GM12878 (cell line): ENCODE results near the gene ACVR1C. TPM values are rescaled to one million over a fixed set of nuclear protein-coding genes. Genes with fewer than 3 reads are reported as not detected.
A peak's percentile ranks its signal among the peaks of the same experiment; 100 is the strongest.

Experiments used
- ATAC-seq: fragments of 200-7000 bp; cut with Tn5 transposase; 3 replicates; pipeline ENCODE4 v1.9.1; 2020; ENCODE audit warnings: mild to moderate bottlenecking, moderate library complexity
- BruUV-seq: library from RNA; stranded (reverse); fragments of 400-500 nt; replicated peaks from 2 replicates; lab custom pipeline; 2021; lab: Mats Ljungman, UMichigan
- CTCF ChIA-PET: fragments of 300-600 bp; sonication (Branson Sonifier 250); formaldehyde crosslinking; extraction: SDS; loops from one replicate; lab custom pipeline; 2021; ENCODE audit warnings: inconsistent platforms; lab: Yijun Ruan, JAX
- POLR2A ChIA-PET: fragments of 350-600 bp; formaldehyde crosslinking; extraction: SDS; loops from one replicate; lab custom pipeline; 2021; ENCODE audit warnings: inconsistent platforms; lab: Charles Lee
- RAD21 ChIA-PET: fragments of 300-600 bp; sonication (Branson Sonifier 250); formaldehyde crosslinking; loops from one replicate; lab custom pipeline; 2023; ENCODE audit warnings: antibody characterized with exemption; ENCODE audit not compliant: unreplicated experiment; lab: Charles Lee
- SMC1A ChIA-PET: fragments of 300-600 bp; sonication (Branson Sonifier 250); formaldehyde crosslinking; loops from one replicate; lab custom pipeline; 2023; ENCODE audit not compliant: unreplicated experiment, uncharacterized antibody; lab: Charles Lee
- DNase-seq: peaks from one replicate; pipeline ENCODE4 v3.0.0-alpha.2; 2011; ENCODE audit warnings: low read depth, low spot score
- FAIRE-seq: peaks from 3 replicates; lab custom pipeline; 2011; peaks lifted over from hg19 to GRCh38; lab: Jason Lieb, UNC
- H2AFZ ChIP-seq: 2 replicates; pipeline ENCODE4 v1.6.0; 2011; ENCODE audit warnings: low read depth, low read length, control low read depth; ENCODE audit not compliant: control insufficient read depth
- H3K27ac ChIP-seq: 2 replicates; pipeline ENCODE4 v1.5.1; 2011; ENCODE audit warnings: control low read depth; ENCODE audit not compliant: control insufficient read depth, insufficient read depth
- H3K27me3 ChIP-seq, 2 experiments: replicated peaks in 1 of 2; 2 replicates each; pipeline versions ENCODE4 v1.6.0 to v1.6.1; 2011; ENCODE audit warnings: low read length in 1 of 2; ENCODE audit not compliant: control insufficient read depth in 2 of 2, insufficient read depth in 2 of 2
- H3K36me3 ChIP-seq, 2 experiments: 2 replicates each; pipeline ENCODE4 v1.5.1; 2011; ENCODE audit warnings: low read length in 1 of 2; ENCODE audit not compliant: control insufficient read depth in 2 of 2, insufficient read depth in 2 of 2
- H3K4me1 ChIP-seq: 2 replicates; pipeline ENCODE4 v1.6.1; 2011; ENCODE audit warnings: mild to moderate bottlenecking, low read length, moderate library complexity, mixed read lengths; ENCODE audit not compliant: control insufficient read depth, insufficient read depth
- H3K4me2 ChIP-seq: 2 replicates; pipeline ENCODE4 v1.6.0; 2011; ENCODE audit warnings: control low read depth; ENCODE audit not compliant: control insufficient read depth, insufficient read depth
- H3K4me3 ChIP-seq: fragments of 200-600 bp; sonication (generic); 2 replicates; pipeline ENCODE4 v1.5.1; 2016
- H3K79me2 ChIP-seq: 2 replicates; pipeline ENCODE4 v1.6.0; 2011; ENCODE audit warnings: low read length; ENCODE audit not compliant: control insufficient read depth, insufficient read depth
- H3K9ac ChIP-seq: 2 replicates; pipeline ENCODE4 v1.8.0; 2011; ENCODE audit warnings: low read length, control low read depth, mixed read lengths; ENCODE audit not compliant: control insufficient read depth, insufficient read depth
- H3K9me3 ChIP-seq: replicated peaks from 3 replicates; pipeline ENCODE4 v1.5.1; 2011; ENCODE audit warnings: mild to moderate bottlenecking, low read length; ENCODE audit not compliant: control insufficient read depth, insufficient read depth
- H4K20me1 ChIP-seq: 2 replicates; pipeline ENCODE4 v1.6.0; 2011; ENCODE audit not compliant: control insufficient read depth, insufficient read depth
- CHD2 ChIP-seq: IDR thresholded peaks from 2 replicates; pipeline ENCODE4 v1.6.1; 2011; ENCODE audit warnings: low read depth, low read length, improper control_type of control experiment, borderline replicate concordance
- CTCF ChIP-seq, 3 experiments: IDR thresholded peaks in 2 of 3; conservative IDR thresholded peaks in 1 of 3; 2 replicates each; pipeline ENCODE4 v1.5.1; 2011; ENCODE audit warnings: low read depth in 3 of 3, low read length in 3 of 3, mild to moderate bottlenecking in 3 of 3, control low read depth in 2 of 3, moderate library complexity in 2 of 3, inconsistent platforms in 1 of 3, mixed read lengths in 1 of 3; ENCODE audit not compliant: control insufficient read depth in 2 of 3, insufficient read depth in 1 of 3; ENCODE audit errors: extremely low read depth in 1 of 3
- GABPA ChIP-seq: IDR thresholded peaks from 2 replicates; pipeline ENCODE4 v1.6.1; 2014; ENCODE audit warnings: antibody characterized with exemption, low read depth, mild to moderate bottlenecking, inconsistent platforms
- IKZF1 ChIP-seq: fragments of 450-650 bp; conservative IDR thresholded peaks from 2 replicates; pipeline ENCODE4 v1.6.1; 2017; ENCODE audit warnings: antibody characterized with exemption, mild to moderate bottlenecking
- MEF2B ChIP-seq: fragments of 450-650 bp; IDR thresholded peaks from 2 replicates; pipeline ENCODE4 v1.6.1; 2018; ENCODE audit warnings: mild to moderate bottlenecking, moderate library complexity; ENCODE audit not compliant: partially characterized antibody, poor library complexity, severe bottlenecking
- PML ChIP-seq: IDR thresholded peaks from 2 replicates; pipeline ENCODE4 v1.6.1; 2012; ENCODE audit warnings: low read length, inconsistent platforms
- RAD21 ChIP-seq: IDR thresholded peaks from 2 replicates; pipeline ENCODE4 v1.6.1; 2011; ENCODE audit warnings: mild to moderate bottlenecking, low read depth, low read length, moderate library complexity; ENCODE audit not compliant: insufficient read depth
- RFX5 ChIP-seq: IDR thresholded peaks from 2 replicates; pipeline ENCODE4 v1.6.1; 2011; ENCODE audit warnings: low read depth, low read length, improper control_type of control experiment
- SMC3 ChIP-seq: IDR thresholded peaks from 2 replicates; pipeline ENCODE4 v1.6.1; 2011; ENCODE audit warnings: low read length, improper control_type of control experiment, borderline replicate concordance
- WGBS: methylation state at CpG from one replicate; pipeline ENCODE4 v1.1.6; 2016; ENCODE audit warnings: low lambda C conversion rate; ENCODE audit not compliant: insufficient replicate concordance, insufficient coverage; ENCODE audit errors: missing lambda C conversion rate; 5-methylcytosine and 5-hydroxymethylcytosine counted together
- in situ Hi-C: fragments of 300-500 bp; cut with MboI; formaldehyde crosslinking; loops from 9 replicates; pipeline ENCODE4 v1.14.3; 2018; ENCODE audit warnings: mixed read lengths
- intact Hi-C: fragments of 100-400 bp; cut with micrococcal nuclease; formaldehyde crosslinking; loops from one replicate; pipeline ENCODE4 v1.14.2; 2022; ENCODE audit not compliant: unreplicated experiment
- polyA plus RNA-seq, 11 experiments: library from polyadenylated mRNA; depleted of rRNA in 4 of 11; unstranded in 6 of 11; stranded (reverse) in 5 of 11; fragments of >200 nt; fragmentation: Nextera tagmentation in 4 of 11; fragmentation: Illumina TruSeq in 1 of 11; extraction: Ambion mirVana in 4 of 11; extraction: Trizol in 1 of 11; gene quantifications; 1 replicate in 1 of 11; 2 replicates in 10 of 11; pipeline versions ENCODE4 v1.2.1 to v1.2.3, GENCODE V29; 2011 to 2016; ENCODE audit warnings: inconsistent platforms in 2 of 11, missing spikeins in 2 of 11, low read depth in 1 of 11
- total RNA-seq, 4 experiments: library from RNA; depleted of rRNA in 3 of 4; stranded (reverse); fragments of >200 nt in 3 of 4; fragmentation: Illumina TruSeq in 1 of 4; extraction: Trizol in 1 of 4; gene quantifications; 2 replicates each; pipeline versions ENCODE4 v1.2.1 to v1.2.3, GENCODE V29; 2013 to 2021

The ACVR1C gene
- total and polyA plus RNA-seq, 10 of the 15 experiments (the other 5 are each of a cell fraction or from before 2014, with no cell fraction given): not detected

GRCh38 chr2:157596992-157597681 is 31.5 kb downstream of the ACVR1C start:
- 29% methylated on average over 39 of the region's 45 CpGs for WGBS
- H3K4me2 ChIP-seq: no peak overlapping the region
- no peaks in the 10 kb centered on the region for H3K27me3 ChIP-seq
- ChIA-PET CTCF (interaction anchor here (0.6 to 6.8 kb wide), 5 partner anchors 100 to 294 kb away, joined by 3 to 90 read pairs (median 3); no protein-coding TSS in a partner anchor), POLR2A (no interaction called here), RAD21 (interaction anchor here (0.6 to 1.6 kb wide), 3 partner anchors 104 to 295 kb away, joined by 3 to 5 read pairs (median 3); no protein-coding TSS in a partner anchor), SMC1A (interaction anchor here (0.6 to 2.8 kb wide), 5 partner anchors 16 to 1164 kb away, joined by 3 to 16 read pairs (median 5); no protein-coding TSS in a partner anchor)
- H2AFZ ChIP-seq: no peak overlapping the region; the same call in 1 of the 2 replicates
- intact Hi-C loops: no loop called here
- no peaks in the 10 kb centered on the region for H3K36me3 ChIP-seq
- H3K4me3 ChIP-seq: no peak overlapping the region
- ATAC-seq (peak; percentile 78), FAIRE-seq (no peak), DNase-seq (no peak)
- in situ Hi-C loops: loop anchor here (5.0 kb wide), 1 partner anchor 300 kb away; no protein-coding TSS in a partner anchor
- no peak overlapping the region for H3K27ac ChIP-seq
- no peaks in the 10 kb centered on the region for H4K20me1 ChIP-seq
- no TSS peak for BruUV-seq
- TF ChIP-seq SMC3: peak; percentile 55
- TF ChIP-seq RAD21: peak; percentile 46
- TF ChIP-seq MEF2B: peak; percentile 29
- TF ChIP-seq CTCF (IDR thresholded peaks at IDR 0.05 in 2 of 3, conservative IDR thresholded peaks at IDR 0.05 in 1 of 3; ENCODE audit: control insufficient read depth in 2 of 3, extremely low read depth in 1 of 3, insufficient read depth in 1 of 3, low read depth in 3 of 3, low read length in 3 of 3): peak; percentile 42 to 53 (median 52); a peak in 5 of 6 replicates
- TF ChIP-seq RFX5: no peak
- no peak for TF ChIP-seq CHD2
- TF ChIP-seq GABPA: no peak
- TF ChIP-seq IKZF1: peak; percentile 62; the same call in 1 of the 2 replicates
- TF ChIP-seq PML: no peak
- no peaks in the 10 kb centered on the region for H3K9me3 ChIP-seq
- no peak overlapping the region for H3K9ac ChIP-seq
- H3K4me1 ChIP-seq: no peaks in the 10 kb centered on the region
- no peaks in the 10 kb centered on the region for H3K79me2 ChIP-seq
